Stomach (tissue), 9 donors: ENCODE results near the gene SEMA4C. TPM values are rescaled to one million over a fixed set of nuclear protein-coding genes. Genes with fewer than 3 reads are reported as not detected.

ENCODE experiments used
- DNase-seq, 2 donors: peaks; one replicate each; pipeline versions ENCODE4 v3.0.0 to v3.0.0-alpha.2; 2013 to 2019
- H3K27ac ChIP-seq, 5 donors: fragments of 200-600 bp in 4 of 5; sonication (generic) in 4 of 5; one replicate each; pipeline ENCODE4 v1.5.1; 2013 to 2019; ENCODE audit warnings: mild to moderate bottlenecking in 1 of 5, moderate library complexity in 1 of 5
- H3K27me3 ChIP-seq, 3 donors: fragments of 200-600 bp; sonication (generic); one replicate each; pipeline ENCODE4 v1.5.1; 2017 to 2019; ENCODE audit warnings: mixed run types in 1 of 3
- H3K36me3 ChIP-seq, 4 donors: fragments of 200-600 bp; sonication (generic); 1 replicate in 3 of 4; 2 replicates in 1 of 4; pipeline ENCODE4 v1.5.1; 2016 to 2019
- H3K4me1 ChIP-seq, 4 donors: fragments of 200-600 bp; sonication (generic); one replicate each; pipeline ENCODE4 v1.5.1; 2016 to 2019
- H3K4me3 ChIP-seq, 4 donors: fragments of 200-600 bp; sonication (generic) in 3 of 4; one replicate each; pipeline ENCODE4 v1.5.1; 2016 to 2019; ENCODE audit warnings: mild to moderate bottlenecking in 1 of 4
- H3K9me3 ChIP-seq, 4 donors: fragments of 200-600 bp; sonication (generic); one replicate each; pipeline ENCODE4 v1.5.1; 2016 to 2019
- EP300 ChIP-seq: sonication (generic); formaldehyde crosslinking; IDR thresholded peaks from one replicate; pipeline ENCODE4 v1.6.1; 2017; ENCODE audit warnings: antibody characterized with exemption
- POLR2A ChIP-seq, 4 donors: fragments of 450-650 bp; IDR thresholded peaks; one replicate each; pipeline ENCODE4 v1.6.1; 2016; ENCODE audit warnings: antibody characterized with exemption in 4 of 4, control low read depth in 2 of 4, mild to moderate bottlenecking in 1 of 4, moderate library complexity in 1 of 4
- POLR2AphosphoS5 ChIP-seq, 3 donors: sonication (generic); formaldehyde crosslinking; IDR thresholded peaks; one replicate each; pipeline ENCODE4 v1.6.1; 2016; ENCODE audit warnings: antibody characterized with exemption in 3 of 3
- WGBS, 5 donors: extraction: QIAGEN DNeasy Blood & Tissue Kit in 3 of 5; methylation state at CpG; one replicate each; pipeline versions ENCODE4 v1.1.5 to v1.1.7; 2013 to 2018; 5-methylcytosine and 5-hydroxymethylcytosine counted together
- intact Hi-C: fragments of 100-400 bp; cut with DNase I; formaldehyde crosslinking; loops from one replicate; pipeline ENCODE4 v1.15.1; 2023; ENCODE audit warnings: low total_unique reads
- polyA plus RNA-seq, 3 donors: library from polyadenylated mRNA; stranded (reverse); fragments of 200-250 nt; gene quantifications; one replicate each; pipeline ENCODE4 v1.2.3, GENCODE V29; 2013
- total RNA-seq, 5 donors: library from RNA; depleted of rRNA; stranded (reverse); fragments of >200 nt; gene quantifications; one replicate each; pipeline versions ENCODE4 v1.1.0 to v1.2.3, GENCODE V29; 2014 to 2016
- TF ChIP-seq, protein P1 (sequence below), 7 experiments: fragments of 450-650 bp in 4 of 7; fragments of 200-600 bp in 3 of 7; sonication (generic) in 3 of 7; IDR thresholded peaks; one replicate each; pipeline ENCODE4 v1.5.1; 2016 to 2019; ENCODE audit warnings: antibody characterized with exemption in 7 of 7, control low read depth in 2 of 7, mild to moderate bottlenecking in 1 of 7
- donor health status: healthy with polysubstance abuse.
- donor health status: Bipolar disorder and iron deficiency.
- donor health status: healthy.

The SEMA4C gene
- total and polyA plus RNA-seq, 8 donors, result 5.7 to 78.8 (median 18.0) TPM

DNA sequence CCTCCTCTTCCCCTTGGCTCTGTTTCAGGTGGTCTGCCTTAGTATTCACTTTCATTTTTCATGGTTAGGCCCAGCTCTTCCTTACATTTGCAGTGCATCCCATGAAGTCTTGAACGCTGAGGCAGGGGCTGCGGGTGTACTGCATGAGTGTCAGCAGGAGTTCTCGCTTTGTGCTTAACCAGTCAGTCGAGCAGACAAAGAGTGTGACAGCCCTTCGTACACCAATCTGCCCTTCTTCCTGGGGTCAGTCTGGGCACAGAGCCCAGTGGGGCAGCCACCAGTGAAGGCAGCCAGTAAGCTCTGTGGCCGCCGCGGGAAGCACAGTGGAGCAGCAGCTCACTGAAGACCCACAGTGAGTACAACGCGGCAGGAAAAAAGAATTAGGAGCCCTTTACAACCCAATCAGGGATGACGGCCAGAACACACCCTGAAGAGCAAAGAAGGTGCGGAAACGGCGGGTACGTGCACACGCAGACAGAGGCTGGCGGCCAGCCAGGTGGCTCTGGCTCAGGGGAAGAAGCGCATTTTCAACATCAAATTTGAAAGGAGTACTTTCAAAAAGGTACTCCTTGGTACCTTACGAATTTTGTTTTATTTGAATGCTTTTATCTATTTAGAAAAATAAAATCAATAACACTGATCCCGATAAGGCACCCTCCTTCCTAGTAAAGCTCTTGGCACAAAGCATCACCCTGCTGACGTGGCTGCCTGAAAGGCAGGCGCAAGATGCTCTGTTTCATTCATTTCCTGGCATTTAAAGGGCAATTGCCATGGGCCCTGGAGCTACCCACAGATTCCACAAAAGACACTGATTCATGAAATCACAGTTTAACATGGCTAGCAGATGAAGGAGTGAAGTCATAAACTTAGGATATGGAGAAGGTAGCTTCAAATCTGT lies 47.0 kb upstream of the SEMA4C start:
- WGBS, 5 donors, result 48 to 74% (median 64%) methylated on average over 20 to 22 of the region's 22 CpGs
- intact Hi-C loops, result no loop called here
- Histone ChIP-seq H3K27me3 (no peaks in the 10 kb centered on the region), H3K36me3 (no peaks in the 10 kb centered on the region), H3K27ac (peak overlapping the region in 2 of 5 donors; percentile 12 to 34), H3K4me1 (peaks cover 8 to 36% (median 25%) of the 10 kb centered on the region in 4 donors), H3K9me3 (no peaks in the 10 kb centered on the region), H3K4me3 (peak overlapping the region in 1 of 4 donors; percentile 7)
- peak in 1 of 2 donors; percentile 55 for DNase-seq
- TF ChIP-seq, protein P1, sequence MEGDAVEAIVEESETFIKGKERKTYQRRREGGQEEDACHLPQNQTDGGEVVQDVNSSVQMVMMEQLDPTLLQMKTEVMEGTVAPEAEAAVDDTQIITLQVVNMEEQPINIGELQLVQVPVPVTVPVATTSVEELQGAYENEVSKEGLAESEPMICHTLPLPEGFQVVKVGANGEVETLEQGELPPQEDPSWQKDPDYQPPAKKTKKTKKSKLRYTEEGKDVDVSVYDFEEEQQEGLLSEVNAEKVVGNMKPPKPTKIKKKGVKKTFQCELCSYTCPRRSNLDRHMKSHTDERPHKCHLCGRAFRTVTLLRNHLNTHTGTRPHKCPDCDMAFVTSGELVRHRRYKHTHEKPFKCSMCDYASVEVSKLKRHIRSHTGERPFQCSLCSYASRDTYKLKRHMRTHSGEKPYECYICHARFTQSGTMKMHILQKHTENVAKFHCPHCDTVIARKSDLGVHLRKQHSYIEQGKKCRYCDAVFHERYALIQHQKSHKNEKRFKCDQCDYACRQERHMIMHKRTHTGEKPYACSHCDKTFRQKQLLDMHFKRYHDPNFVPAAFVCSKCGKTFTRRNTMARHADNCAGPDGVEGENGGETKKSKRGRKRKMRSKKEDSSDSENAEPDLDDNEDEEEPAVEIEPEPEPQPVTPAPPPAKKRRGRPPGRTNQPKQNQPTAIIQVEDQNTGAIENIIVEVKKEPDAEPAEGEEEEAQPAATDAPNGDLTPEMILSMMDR (IDR thresholded peaks at IDR 0.05), result no peak
- TF ChIP-seq POLR2AphosphoS5 (IDR thresholded peaks at IDR 0.05) (peak in 1 of 3 donors; percentile 2), EP300 (no peak)

DNA sequence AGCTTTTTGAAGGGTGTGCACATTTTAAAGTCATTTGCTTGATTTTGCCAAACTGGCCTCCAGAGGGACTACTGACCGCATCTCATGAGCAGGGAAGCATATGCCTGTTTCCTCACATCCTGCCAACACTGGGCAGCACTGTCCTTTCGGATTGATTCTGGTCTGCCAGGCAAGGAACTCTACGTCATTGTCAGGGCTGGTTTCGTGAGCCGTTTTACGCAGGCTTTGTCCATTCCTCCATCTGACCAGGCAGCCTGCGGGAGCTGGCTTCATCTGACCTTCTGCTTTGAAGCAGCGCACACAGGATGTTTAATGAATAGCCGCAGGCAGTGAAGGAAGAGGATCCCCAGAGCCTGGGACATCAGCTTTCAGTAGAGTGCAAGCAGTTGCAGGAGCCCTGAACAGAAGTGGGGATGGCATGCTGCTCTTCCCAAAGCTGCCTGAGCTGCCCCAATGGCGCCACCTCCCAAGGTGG lies 46.3 kb upstream of the SEMA4C start:
- Histone ChIP-seq H3K4me3 (no peak overlapping the region), H3K27me3 (no peaks in the 10 kb centered on the region), H3K36me3 (no peaks in the 10 kb centered on the region), H3K9me3 (no peaks in the 10 kb centered on the region), H3K4me1 (peaks cover 8 to 36% (median 25%) of the 10 kb centered on the region in 4 donors), H3K27ac (peak overlapping the region in 1 of 5 donors; percentile 12)
- DNase-seq, result peak in 1 of 2 donors; percentile 49
- TF ChIP-seq EP300 (no peak), POLR2AphosphoS5 (IDR thresholded peaks at IDR 0.05) (no peak), POLR2A (IDR thresholded peaks at IDR 0.05) (no peak)
- TF ChIP-seq, protein P1 (IDR thresholded peaks at IDR 0.05), result no peak
- 69 to 80% (median 72%) methylated on average over 10 of the region's 10 CpGs for WGBS, 5 donors
- intact Hi-C loops, result no loop called here

- Histone ChIP-seq H3K27ac (no peak overlapping the region), H3K4me3 (no peak overlapping the region), H3K9me3 (no peaks in the 10 kb centered on the region), H3K36me3 (no peaks in the 10 kb centered on the region), H3K27me3 (no peaks in the 10 kb centered on the region), H3K4me1 (peaks cover 8 to 25% (median 20%) of the 10 kb centered on the region in 4 donors)
- TF ChIP-seq EP300, result no peak
- TF ChIP-seq, protein P1 (IDR thresholded peaks at IDR 0.05), result no peak
- no peak for TF ChIP-seq POLR2AphosphoS5 (IDR thresholded peaks at IDR 0.05)
- no peak for TF ChIP-seq POLR2A (IDR thresholded peaks at IDR 0.05)
- intact Hi-C loops, result no loop called here
- WGBS, 5 donors, result 76 to 83% (median 81%) methylated on average over 5 of the region's 5 CpGs
- DNase-seq, result no peak
Observed at GRCh38 chr2:96914332-96914731, 44.5 kb upstream of the SEMA4C start.

DNA sequence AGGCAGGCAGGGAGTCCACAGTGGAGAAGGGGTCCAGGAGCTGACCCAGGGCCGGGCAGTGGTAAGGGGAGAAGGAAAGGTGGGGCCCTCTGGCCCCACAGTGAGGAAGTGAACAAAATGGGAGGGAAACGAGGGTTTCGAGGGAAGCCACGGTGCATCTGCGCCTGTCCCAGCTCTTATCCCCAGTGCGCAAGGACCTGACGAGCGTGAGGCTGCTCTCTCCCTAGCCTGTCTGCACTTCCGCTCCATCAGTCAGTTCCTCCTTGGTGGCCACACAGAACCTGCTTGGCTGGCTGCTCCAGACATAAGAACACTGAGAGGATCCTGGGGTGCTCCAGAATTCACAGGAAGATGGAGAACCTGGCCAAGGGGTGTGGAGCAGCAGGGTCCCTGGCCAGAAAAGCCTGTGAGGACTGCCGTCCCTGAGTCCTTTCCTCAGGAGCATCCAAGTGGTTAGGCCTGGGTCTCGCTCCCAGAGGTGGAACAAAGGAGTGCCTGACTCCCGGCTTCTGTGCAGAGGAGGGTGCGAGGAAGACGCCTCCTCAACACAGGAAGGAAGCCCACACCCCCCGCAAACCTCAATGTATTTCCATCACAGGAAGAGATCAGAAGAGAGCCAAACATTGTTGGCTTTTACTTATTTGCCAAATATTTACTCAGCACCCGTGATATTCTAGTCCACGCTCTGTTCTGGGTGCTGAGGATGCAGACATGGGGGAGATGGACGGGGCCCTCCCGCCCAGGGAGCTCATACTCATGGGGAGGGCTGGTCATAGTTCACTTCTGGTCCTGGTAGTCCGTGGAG lies 43.7 kb upstream of the SEMA4C start:
- intact Hi-C loops, result no loop called here
- H3K27ac ChIP-seq, result peak overlapping the region in 2 of 5 donors; percentile 12 to 20
- H3K4me1 ChIP-seq, result peaks cover 8 to 25% (median 20%) of the 10 kb centered on the region in 4 donors
- WGBS, 5 donors, result 46 to 67% (median 52%) methylated on average over 20 of the region's 20 CpGs
- peak in 1 of 2 donors; percentile 43 for DNase-seq
- no peak overlapping the region for H3K4me3 ChIP-seq
- no peaks in the 10 kb centered on the region for H3K36me3 ChIP-seq
- H3K9me3 ChIP-seq, result no peaks in the 10 kb centered on the region
- H3K27me3 ChIP-seq, result no peaks in the 10 kb centered on the region
- TF ChIP-seq POLR2A (IDR thresholded peaks at IDR 0.05) (no peak), POLR2AphosphoS5 (IDR thresholded peaks at IDR 0.05) (no peak), EP300 (no peak)
- TF ChIP-seq, protein P1 (IDR thresholded peaks at IDR 0.05), result no peak
